Fibroblast of lung (primary cell): ENCODE data around the gene RYR1. TPM values are rescaled to one million over a fixed set of nuclear protein-coding genes. Genes with fewer than 3 reads are reported as not detected.

Experiments
- DNase-seq, 2 donors: peaks; one replicate each; pipeline versions ENCODE4 v3.0.0 to v3.0.0-alpha.2; 2010; ENCODE audit warnings: low read depth in 2 of 2
- H2AFZ ChIP-seq: 2 replicates; pipeline ENCODE4 v1.5.1; 2012; ENCODE audit warnings: low read length, control low read depth, inconsistent platforms
- H3K27ac ChIP-seq: 2 replicates; pipeline ENCODE4 v1.5.1; 2011; ENCODE audit warnings: low read length, control low read depth; ENCODE audit not compliant: insufficient read depth
- H3K27me3 ChIP-seq: 2 replicates; pipeline ENCODE4 v1.5.1; 2011; ENCODE audit warnings: mild to moderate bottlenecking, low read length; ENCODE audit not compliant: control insufficient read depth, insufficient read depth
- H3K36me3 ChIP-seq: 2 replicates; pipeline ENCODE4 v1.5.1; 2011; ENCODE audit warnings: low read length; ENCODE audit not compliant: control insufficient read depth, insufficient read depth
- H3K4me1 ChIP-seq: 2 replicates; pipeline ENCODE4 v1.5.1; 2011; ENCODE audit warnings: low read length; ENCODE audit not compliant: control insufficient read depth, insufficient read depth; ENCODE audit errors: extremely low read depth
- H3K4me2 ChIP-seq: 2 replicates; pipeline ENCODE4 v1.5.1; 2011; ENCODE audit warnings: low read length, control low read depth; ENCODE audit not compliant: insufficient read depth; ENCODE audit errors: extremely low read depth
- H3K4me3 ChIP-seq, 4 experiments: fragments of 200-600 bp in 1 of 4; sonication (generic) in 1 of 4; replicated peaks in 1 of 4; 2 replicates each; pipeline ENCODE4 v1.5.1; 2011 to 2016; ENCODE audit warnings: low read length in 4 of 4, low read depth in 3 of 4, mild to moderate bottlenecking in 3 of 4, control low read depth in 2 of 4, inconsistent platforms in 1 of 4, mixed read lengths in 1 of 4; ENCODE audit not compliant: insufficient read depth in 1 of 4; ENCODE audit errors: control extremely low read depth in 1 of 4
- H3K79me2 ChIP-seq: 2 replicates; pipeline ENCODE4 v1.5.1; 2012; ENCODE audit warnings: mild to moderate bottlenecking, low read length, inconsistent platforms; ENCODE audit not compliant: control insufficient read depth, insufficient read depth
- H3K9ac ChIP-seq: 2 replicates; pipeline ENCODE4 v1.5.1; 2011; ENCODE audit warnings: mild to moderate bottlenecking, low read length, control low read depth; ENCODE audit not compliant: insufficient read depth
- H3K9me3 ChIP-seq: 2 replicates; pipeline ENCODE4 v1.5.1; 2012; ENCODE audit warnings: low read depth, low read length; ENCODE audit not compliant: control insufficient read depth, insufficient read depth
- H4K20me1 ChIP-seq: 2 replicates; pipeline ENCODE4 v1.5.1; 2011; ENCODE audit warnings: low read length; ENCODE audit not compliant: control insufficient read depth, insufficient read depth; ENCODE audit errors: extremely low read depth
- CTCF ChIP-seq, 2 donors: IDR thresholded peaks in 1 of 2; conservative IDR thresholded peaks in 1 of 2; 1 replicate in 1 of 2; 2 replicates in 1 of 2; pipeline ENCODE4 v1.5.1; 2011 to 2012; ENCODE audit warnings: low read length in 2 of 2, control low read depth in 1 of 2, inconsistent platforms in 1 of 2, low read depth in 1 of 2, mild to moderate bottlenecking in 1 of 2
- EZH2 ChIP-seq: IDR thresholded peaks from 2 replicates; pipeline ENCODE4 v1.5.1; 2012; ENCODE audit warnings: low read length, control low read depth, mild to moderate bottlenecking; ENCODE audit errors: missing control alignments
- polyA plus RNA-seq, 2 donors: library from polyadenylated mRNA; depleted of rRNA in 1 of 2; stranded (reverse) in 1 of 2; unstranded in 1 of 2; fragments of >200 nt; gene quantifications; 2 replicates each; pipeline ENCODE4 v1.2.1, GENCODE V29; 2011 to 2012; ENCODE audit warnings: missing spikeins in 1 of 2
- total RNA-seq: library from RNA; depleted of rRNA; stranded (reverse); fragments of >200 nt; gene quantifications from 2 replicates; pipeline ENCODE4 v1.2.1, GENCODE V29; 2014

The RYR1 gene
- total and polyA plus RNA-seq, 2 donors (not counting 1 experiment from before 2014, with no cell fraction given): under 0.01 TPM

GRCh38 chr19:38538386-38538785 lies 104.9 kb downstream of the RYR1 start:
- Histone ChIP-seq H3K27ac (no peak overlapping the region), H2AFZ (no peak overlapping the region), H3K9me3 (no peaks in the 10 kb centered on the region), H4K20me1 (no peaks in the 10 kb centered on the region), H3K79me2 (no peaks in the 10 kb centered on the region), H3K9ac (no peak overlapping the region), H3K4me3 (no peak overlapping the region), H3K36me3 (no peaks in the 10 kb centered on the region), H3K4me2 (no peak overlapping the region), H3K27me3 (no peaks in the 10 kb centered on the region), H3K4me1 (no peaks in the 10 kb centered on the region)
- TF ChIP-seq EZH2: no peak
- no peak for TF ChIP-seq CTCF (conservative IDR thresholded peaks at IDR 0.05 in 1 of 2, IDR thresholded peaks at IDR 0.05 in 1 of 2; ENCODE audit: low read depth in 1 of 2, low read length in 2 of 2)
- DNase-seq: peak in 1 of 2 donors; percentile 17

- Histone ChIP-seq H3K4me2 (no peak overlapping the region), H2AFZ (no peak overlapping the region), H3K36me3 (no peaks in the 10 kb centered on the region), H3K4me3 (no peak overlapping the region), H3K27me3 (no peaks in the 10 kb centered on the region), H3K4me1 (no peaks in the 10 kb centered on the region), H3K79me2 (no peaks in the 10 kb centered on the region), H3K9ac (no peak overlapping the region), H4K20me1 (no peaks in the 10 kb centered on the region), H3K27ac (no peak overlapping the region), H3K9me3 (no peaks in the 10 kb centered on the region)
- peak in 1 of 2 donors; percentile 7 for DNase-seq
- TF ChIP-seq CTCF (conservative IDR thresholded peaks at IDR 0.05 in 1 of 2, IDR thresholded peaks at IDR 0.05 in 1 of 2; ENCODE audit: low read depth in 1 of 2, low read length in 2 of 2): no peak
- no peak for TF ChIP-seq EZH2
Measured at GRCh38 chr19:38538793-38539528, 105.5 kb downstream of the RYR1 start.

GRCh38 chr19:38539751-38540150 lies 106.3 kb downstream of the RYR1 start:
- Histone ChIP-seq H3K9ac (no peak overlapping the region), H3K79me2 (no peaks in the 10 kb centered on the region), H3K36me3 (no peaks in the 10 kb centered on the region), H3K9me3 (no peaks in the 10 kb centered on the region), H3K27ac (no peak overlapping the region), H3K4me1 (no peaks in the 10 kb centered on the region), H2AFZ (no peak overlapping the region), H4K20me1 (no peaks in the 10 kb centered on the region), H3K27me3 (no peaks in the 10 kb centered on the region), H3K4me2 (no peak overlapping the region), H3K4me3 (no peak overlapping the region)
- TF ChIP-seq CTCF (conservative IDR thresholded peaks at IDR 0.05 in 1 of 2, IDR thresholded peaks at IDR 0.05 in 1 of 2; ENCODE audit: low read depth in 1 of 2, low read length in 2 of 2) (no peak), EZH2 (no peak)
- no peak for DNase-seq
